ENCODE results near the gene BIK.

The BIK gene

DNA sequence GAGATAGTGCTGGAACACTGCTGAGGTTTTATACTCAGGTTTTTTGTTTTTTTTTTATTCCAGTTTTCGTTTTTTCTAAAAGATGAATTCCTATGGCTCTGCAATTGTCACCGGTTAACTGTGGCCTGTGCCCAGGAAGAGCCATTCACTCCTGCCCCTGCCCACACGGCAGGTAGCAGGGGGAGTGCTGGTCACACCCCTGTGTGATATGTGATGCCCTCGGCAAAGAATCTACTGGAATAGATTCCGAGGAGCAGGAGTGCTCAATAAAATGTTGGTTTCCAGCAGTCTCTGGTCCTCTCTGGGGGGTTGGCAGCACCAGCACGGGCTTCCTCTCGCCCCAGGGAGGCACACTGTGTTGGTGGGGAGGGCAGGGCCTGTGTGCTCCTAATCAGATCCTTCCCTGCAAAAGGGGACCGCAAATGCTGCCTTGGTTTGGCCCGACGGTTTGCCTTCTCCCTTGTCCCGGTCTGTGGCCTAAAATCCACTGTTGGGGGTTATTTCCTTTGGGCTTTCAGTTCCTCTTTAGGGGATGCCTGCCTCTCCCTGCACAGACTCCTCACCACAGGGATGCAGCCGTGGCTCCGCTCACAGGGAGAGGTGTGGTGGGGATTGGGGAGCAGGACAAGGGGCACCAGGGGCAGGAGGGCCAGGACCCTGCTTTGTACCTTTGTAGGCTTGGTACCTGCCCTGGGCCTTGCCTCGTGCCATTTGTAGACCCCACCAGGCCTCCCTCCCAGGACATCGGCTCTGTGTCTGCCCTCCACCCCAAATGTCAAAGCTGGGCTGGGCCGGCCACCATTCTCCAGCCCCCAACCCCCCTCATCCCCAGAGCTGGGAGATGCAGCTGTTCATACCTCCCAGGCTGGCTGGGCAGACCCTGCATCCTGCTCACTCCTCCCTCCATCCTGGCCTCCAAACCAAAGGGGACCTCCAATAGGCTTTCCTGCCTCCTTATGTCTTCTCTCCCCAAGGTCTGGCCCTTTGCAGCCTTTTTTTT is 19.2 kb downstream of the BIK start:
- TF ChIP-seq, protein P1, sequence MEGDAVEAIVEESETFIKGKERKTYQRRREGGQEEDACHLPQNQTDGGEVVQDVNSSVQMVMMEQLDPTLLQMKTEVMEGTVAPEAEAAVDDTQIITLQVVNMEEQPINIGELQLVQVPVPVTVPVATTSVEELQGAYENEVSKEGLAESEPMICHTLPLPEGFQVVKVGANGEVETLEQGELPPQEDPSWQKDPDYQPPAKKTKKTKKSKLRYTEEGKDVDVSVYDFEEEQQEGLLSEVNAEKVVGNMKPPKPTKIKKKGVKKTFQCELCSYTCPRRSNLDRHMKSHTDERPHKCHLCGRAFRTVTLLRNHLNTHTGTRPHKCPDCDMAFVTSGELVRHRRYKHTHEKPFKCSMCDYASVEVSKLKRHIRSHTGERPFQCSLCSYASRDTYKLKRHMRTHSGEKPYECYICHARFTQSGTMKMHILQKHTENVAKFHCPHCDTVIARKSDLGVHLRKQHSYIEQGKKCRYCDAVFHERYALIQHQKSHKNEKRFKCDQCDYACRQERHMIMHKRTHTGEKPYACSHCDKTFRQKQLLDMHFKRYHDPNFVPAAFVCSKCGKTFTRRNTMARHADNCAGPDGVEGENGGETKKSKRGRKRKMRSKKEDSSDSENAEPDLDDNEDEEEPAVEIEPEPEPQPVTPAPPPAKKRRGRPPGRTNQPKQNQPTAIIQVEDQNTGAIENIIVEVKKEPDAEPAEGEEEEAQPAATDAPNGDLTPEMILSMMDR (IDR thresholded peaks at IDR 0.05; ENCODE audit: low read depth, low read length): no peak
- H3K4me3 ChIP-seq (ENCODE audit: low read depth, low read length): no peak overlapping the region

DNA sequence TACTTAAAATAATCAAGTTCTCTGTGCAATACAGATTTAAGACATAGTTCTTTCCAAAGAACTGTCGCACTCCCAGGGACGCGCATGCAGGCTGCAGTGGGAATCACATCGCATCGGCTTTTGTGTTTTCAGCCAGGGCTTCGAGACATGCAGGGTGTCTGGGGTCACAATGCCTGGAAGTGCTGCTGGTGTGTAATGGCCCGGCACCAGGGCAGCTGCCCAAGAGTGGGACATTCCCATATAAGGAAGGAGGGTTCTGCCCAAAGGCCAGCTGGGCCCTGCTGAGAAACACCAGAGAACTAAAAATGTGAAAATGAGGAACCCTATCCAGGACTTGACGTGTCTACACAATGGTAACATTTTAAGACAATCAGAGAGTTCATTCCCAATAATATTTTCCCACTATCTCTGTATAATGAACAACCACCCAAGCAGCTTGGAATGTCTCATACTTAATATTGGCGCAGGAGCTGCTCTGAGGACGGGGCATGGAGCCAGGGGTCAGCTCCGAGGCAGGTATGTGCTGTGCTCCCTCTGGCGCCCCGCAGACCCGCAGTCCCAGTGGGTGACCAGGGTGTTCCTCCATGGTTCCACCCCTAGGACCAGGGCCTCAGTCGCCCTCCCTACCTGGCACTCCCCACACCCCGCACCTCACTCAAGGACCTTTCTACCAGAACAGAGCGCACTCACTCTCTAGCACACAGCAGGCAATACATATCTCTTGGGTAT is 21.4 kb downstream of the BIK start:
- no peak overlapping the region for H3K4me3 ChIP-seq (ENCODE audit: low read depth, low read length)
- TF ChIP-seq, protein P1 (IDR thresholded peaks at IDR 0.05; ENCODE audit: low read depth, low read length): no peak

DNA sequence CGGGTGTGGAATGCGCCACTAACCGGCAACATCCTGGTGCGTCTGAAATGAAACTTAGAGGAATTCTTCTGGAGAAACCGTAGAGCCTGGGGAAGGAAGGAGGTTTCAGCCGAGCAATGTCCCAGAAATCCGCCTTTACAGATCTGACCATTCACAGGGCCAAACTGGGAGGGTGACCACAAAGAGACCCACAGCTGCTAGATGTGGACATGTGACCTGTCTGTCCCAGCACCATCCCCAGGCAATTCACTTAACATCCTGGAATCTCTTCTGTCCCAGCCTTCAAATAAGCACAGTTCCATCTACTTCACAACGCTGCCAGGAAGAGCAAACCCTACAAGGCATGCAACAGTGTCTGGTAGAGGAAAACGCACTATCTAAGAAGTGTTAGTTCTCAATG is 22.9 kb downstream of the BIK start:
- H3K4me3 ChIP-seq (ENCODE audit: low read depth, low read length): no peak overlapping the region
- TF ChIP-seq, protein P1 (IDR thresholded peaks at IDR 0.05; ENCODE audit: low read depth, low read length): no peak

DNA sequence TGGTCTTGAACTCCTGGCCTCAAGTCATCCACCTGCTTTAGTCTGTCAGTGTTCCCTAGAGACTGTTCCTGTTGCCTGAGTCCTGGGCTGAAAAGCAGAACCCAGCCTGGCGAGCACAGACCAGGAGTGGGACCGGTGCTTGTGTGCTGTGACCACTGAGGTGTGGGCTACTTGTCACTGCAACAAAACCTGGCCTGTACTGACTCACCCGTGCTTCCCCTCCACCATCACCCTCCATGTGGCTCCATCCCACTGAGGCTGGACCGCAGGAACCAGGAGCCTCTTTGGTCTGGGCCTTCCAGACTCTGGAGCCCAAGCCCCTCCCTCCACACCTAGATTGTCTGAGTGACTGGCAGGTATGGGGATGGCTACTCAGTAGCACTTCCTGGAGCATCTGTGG is 24.0 kb downstream of the BIK start:
- H3K4me3 ChIP-seq (ENCODE audit: low read depth, low read length): no peak overlapping the region
- TF ChIP-seq, protein P1 (IDR thresholded peaks at IDR 0.05; ENCODE audit: low read depth, low read length): no peak

DNA sequence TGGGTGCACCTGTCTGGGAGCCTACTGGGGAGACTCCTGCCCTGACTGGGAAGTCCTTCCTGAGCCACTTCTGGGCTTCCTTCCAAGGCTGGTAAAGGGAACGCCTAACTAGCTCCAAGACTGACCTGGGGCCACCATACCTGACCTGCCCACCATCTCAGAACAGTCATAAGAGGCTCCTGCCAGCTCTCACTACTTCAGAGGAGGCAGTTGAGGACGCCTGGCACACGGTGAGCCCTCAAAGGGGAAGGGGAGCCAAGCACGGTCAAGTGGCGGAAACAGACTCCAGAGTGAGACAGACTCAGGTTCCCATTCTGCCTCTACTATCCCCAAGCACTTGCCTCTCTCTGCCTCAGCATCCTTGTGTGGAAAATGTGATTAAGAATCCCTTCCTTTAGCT is 25.0 kb downstream of the BIK start:
- TF ChIP-seq, protein P1 (IDR thresholded peaks at IDR 0.05; ENCODE audit: low read depth, low read length): no peak
- no peak overlapping the region for H3K4me3 ChIP-seq (ENCODE audit: low read depth, low read length)

DNA sequence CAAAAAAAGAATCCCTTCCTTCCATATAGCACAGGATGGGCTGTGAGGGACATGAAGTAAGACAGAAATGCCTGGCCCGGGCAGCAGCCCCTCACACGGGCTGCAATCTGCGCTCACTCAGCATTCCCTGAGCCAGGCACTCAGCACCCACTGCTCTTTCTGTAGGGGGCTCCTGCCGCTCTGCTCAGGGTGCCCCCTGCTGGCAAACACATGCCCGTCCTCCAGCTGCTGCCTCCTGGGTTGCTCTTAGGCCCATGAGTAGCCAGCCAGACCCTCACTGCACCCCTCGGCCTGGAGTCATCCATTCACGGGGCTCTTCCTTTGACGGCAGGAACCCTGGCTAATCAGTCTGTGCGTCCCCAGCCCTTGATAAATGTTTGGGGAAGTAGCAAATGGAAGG is 25.7 kb downstream of the BIK start:
- TF ChIP-seq, protein P1 (IDR thresholded peaks at IDR 0.05; ENCODE audit: low read depth, low read length): peak; percentile 79
- H3K4me3 ChIP-seq (ENCODE audit: low read depth, low read length): no peak overlapping the region

DNA sequence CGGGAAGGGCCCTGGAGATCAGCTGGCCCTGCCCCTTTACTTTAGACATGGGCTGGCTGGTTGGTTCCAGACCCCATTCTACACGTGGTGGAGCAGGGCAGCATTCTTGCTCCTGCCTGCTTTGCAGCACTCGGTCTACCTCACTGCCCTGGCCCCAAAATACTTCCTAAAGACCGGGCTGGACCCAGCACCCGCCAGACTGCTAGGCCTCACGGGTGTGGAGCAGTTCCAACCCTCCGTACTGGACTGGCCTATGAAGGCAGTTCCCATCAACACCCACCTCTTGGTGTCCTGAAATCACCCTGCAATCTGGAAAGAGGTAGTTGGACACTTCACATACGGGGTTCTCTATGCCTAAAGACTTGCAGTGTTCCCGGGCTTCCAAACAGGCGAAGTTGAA is 26.3 kb downstream of the BIK start:
- H3K4me3 ChIP-seq (ENCODE audit: low read depth, low read length): no peak overlapping the region
- TF ChIP-seq, protein P1 (IDR thresholded peaks at IDR 0.05; ENCODE audit: low read depth, low read length): no peak
